GM12892 (cell line): ENCODE data around the gene TNS3.

Experiments
- POLR2A ChIP-seq: IDR thresholded peaks from 2 replicates; pipeline ENCODE4 v1.6.1; 2011; ENCODE audit warnings: low read depth, low read length, control low read depth
- POLR2AphosphoS5 ChIP-seq: IDR thresholded peaks from 2 replicates; pipeline ENCODE4 v1.6.1; 2011; ENCODE audit warnings: low read depth, low read length, control low read depth

DNA sequence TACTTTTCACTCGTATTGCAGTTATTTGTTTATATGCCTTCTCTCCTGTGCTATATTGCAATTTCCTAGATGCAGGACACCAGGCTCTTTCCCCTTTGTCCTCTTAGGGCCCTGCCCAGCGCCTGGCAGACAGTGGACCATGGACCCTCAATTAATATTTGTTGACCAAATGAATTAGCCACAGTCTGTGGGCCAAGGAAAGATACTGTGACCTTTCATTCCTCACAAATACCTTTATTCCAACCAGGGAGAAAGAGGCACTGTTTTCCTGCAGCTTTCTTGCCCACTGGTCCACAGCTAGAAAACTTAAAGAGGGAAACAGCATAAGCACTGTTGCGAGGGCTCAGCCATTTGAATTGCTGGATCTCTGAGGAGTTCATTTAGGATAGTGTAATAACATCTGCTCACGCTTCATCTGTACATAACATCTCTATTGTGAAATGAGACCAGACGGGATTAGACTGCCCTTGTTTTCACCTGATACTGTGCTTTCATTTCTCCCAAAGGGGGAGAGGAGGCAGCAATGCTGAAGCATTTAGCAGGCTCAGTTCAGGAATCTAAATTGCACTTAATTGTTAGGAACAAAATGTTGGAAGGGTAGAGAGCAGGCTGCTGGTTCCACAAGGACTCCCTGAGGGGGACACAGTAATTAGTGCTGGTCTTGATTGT is 46.7 kb downstream of the TNS3 start:
- TF ChIP-seq POLR2A (no peak), POLR2AphosphoS5 (no peak)
